Upper lobe of right lung (tissue), 1 donor: Measurements from ENCODE around the gene LHFPL6. TPM values are rescaled to one million over a fixed set of nuclear protein-coding genes. Genes with fewer than 3 reads are reported as not detected.

ENCODE experiments used
- ATAC-seq: fragments of 200-7000 bp; cut with Tn5 transposase; one replicate; pipeline ENCODE4 v1.9.1; 2020; ENCODE audit warnings: mild to moderate bottlenecking, moderate library complexity
- DNase-seq: peaks from one replicate; pipeline ENCODE4 v3.0.0-alpha.2; 2020
- H3K27ac ChIP-seq: fragments of 200-600 bp; one replicate; pipeline ENCODE4 v1.8.0; 2022
- H3K27me3 ChIP-seq: fragments of 200-600 bp; one replicate; pipeline ENCODE4 v1.8.0; 2022; ENCODE audit warnings: mild to moderate bottlenecking
- H3K36me3 ChIP-seq: fragments of 200-600 bp; one replicate; pipeline ENCODE4 v1.8.0; 2022
- H3K4me1 ChIP-seq: fragments of 200-600 bp; one replicate; pipeline ENCODE4 v1.8.0; 2022
- H3K4me3 ChIP-seq: fragments of 200-600 bp; one replicate; pipeline ENCODE4 v1.8.0; 2022; ENCODE audit warnings: mild to moderate bottlenecking
- H3K9me3 ChIP-seq: fragments of 200-600 bp; one replicate; pipeline ENCODE4 v1.8.0; 2022
- intact Hi-C: fragments of 100-400 bp; cut with DNase I; formaldehyde crosslinking; loops from one replicate; pipeline ENCODE4 v1.11.0; 2022
- total RNA-seq: library from RNA; stranded (reverse); fragmentation: NEBNext Ultra II Directional; extraction: Animal tissue kit (Norgen Biotek cat#: 25700); gene quantifications from one replicate; pipeline ENCODE4 v1.2.1, GENCODE V29; 2021
- TF ChIP-seq, protein P1 (sequence below): fragments of 200-600 bp; IDR thresholded peaks from one replicate; pipeline ENCODE4 v1.8.0; 2022; ENCODE audit warnings: antibody characterized with exemption
- donor health status: DM: no; HTN: yes; CAD: no; lungs with severe emphysema.

Gene LHFPL6
- total RNA-seq, 1 donor from 2014 or later = 80.0 TPM

DNA sequence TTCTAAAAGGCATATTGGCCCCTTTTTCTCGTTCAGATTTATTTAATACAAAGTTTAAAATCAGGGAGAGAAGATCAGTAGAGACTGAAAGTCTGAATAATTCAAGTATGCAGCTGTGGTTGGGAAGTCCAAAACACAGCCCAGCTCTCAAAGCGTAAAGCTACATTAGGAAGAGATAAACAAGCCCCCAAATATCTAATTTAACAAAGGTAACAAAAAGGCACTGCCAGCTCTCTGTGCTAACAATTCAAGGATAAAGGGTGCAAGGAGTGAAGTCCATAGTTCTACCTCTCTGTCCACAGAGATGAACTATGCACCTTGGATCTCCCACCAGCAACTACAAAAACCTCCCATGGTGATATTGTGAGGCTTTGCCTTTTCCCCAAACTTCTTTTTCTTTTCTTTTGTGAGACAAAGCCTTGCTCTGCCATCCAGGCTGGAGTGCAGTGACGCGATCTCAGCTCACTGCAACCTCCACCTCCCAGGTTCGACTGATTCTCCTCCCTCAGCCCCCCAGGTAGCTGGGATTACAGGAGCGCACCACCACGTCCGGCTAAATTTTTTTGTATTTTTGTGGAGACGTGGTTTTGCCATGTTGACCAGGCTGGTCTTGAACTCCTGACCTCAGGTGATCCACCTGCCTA lies 104.4 kb downstream of the LHFPL6 start:
- ATAC-seq = no peak
- no peak overlapping the region for H3K4me3 ChIP-seq
- no peak for DNase-seq
- H3K9me3 ChIP-seq = no peaks in the 10 kb centered on the region
- H3K4me1 ChIP-seq = peaks cover 11% of the 10 kb centered on the region
- H3K27me3 ChIP-seq = no peaks in the 10 kb centered on the region
- intact Hi-C loops = no loop called here
- no peaks in the 10 kb centered on the region for H3K36me3 ChIP-seq
- TF ChIP-seq, protein P1, sequence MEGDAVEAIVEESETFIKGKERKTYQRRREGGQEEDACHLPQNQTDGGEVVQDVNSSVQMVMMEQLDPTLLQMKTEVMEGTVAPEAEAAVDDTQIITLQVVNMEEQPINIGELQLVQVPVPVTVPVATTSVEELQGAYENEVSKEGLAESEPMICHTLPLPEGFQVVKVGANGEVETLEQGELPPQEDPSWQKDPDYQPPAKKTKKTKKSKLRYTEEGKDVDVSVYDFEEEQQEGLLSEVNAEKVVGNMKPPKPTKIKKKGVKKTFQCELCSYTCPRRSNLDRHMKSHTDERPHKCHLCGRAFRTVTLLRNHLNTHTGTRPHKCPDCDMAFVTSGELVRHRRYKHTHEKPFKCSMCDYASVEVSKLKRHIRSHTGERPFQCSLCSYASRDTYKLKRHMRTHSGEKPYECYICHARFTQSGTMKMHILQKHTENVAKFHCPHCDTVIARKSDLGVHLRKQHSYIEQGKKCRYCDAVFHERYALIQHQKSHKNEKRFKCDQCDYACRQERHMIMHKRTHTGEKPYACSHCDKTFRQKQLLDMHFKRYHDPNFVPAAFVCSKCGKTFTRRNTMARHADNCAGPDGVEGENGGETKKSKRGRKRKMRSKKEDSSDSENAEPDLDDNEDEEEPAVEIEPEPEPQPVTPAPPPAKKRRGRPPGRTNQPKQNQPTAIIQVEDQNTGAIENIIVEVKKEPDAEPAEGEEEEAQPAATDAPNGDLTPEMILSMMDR = no peak
- no peak overlapping the region for H3K27ac ChIP-seq

DNA sequence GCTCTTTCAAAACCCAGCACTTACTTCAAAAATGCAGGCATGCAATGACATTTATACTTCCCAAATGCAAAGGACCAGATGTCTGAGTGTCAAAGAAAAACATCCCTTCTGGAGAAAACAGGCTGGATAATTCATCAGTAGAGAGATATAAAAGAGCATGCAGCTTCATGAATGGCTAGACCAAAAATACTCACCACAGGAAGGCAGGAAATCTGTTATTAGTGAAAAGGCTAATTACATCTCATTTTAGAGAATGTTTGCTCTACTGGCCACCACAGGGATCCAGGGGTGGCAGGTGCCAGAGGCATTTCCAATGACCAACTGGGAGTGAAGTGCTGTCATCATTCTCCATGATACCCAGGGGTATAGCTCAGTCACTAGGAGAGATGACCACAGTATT lies 106.5 kb downstream of the LHFPL6 start:
- no peak for ATAC-seq
- H3K4me3 ChIP-seq = no peak overlapping the region

DNA sequence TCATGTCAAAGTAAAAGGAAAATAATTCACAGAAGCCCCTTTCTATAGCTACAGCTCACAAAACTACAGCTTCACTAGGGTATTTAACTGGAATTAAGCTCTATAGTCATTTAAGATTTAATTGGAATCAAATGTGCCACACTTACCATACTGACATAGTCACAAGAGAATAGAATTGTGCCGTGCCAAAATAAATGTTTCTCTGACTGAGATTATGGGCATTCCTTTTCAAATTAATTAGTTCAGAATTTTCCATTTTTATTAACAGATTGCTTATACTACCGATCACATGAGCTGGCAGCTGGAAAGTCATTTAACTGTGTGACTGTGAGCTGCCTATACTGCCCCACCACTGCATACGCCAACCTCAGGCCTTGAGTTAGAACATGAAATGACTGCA lies 108.4 kb downstream of the LHFPL6 start:
- H3K27ac ChIP-seq = no peak overlapping the region
- no peaks in the 10 kb centered on the region for H3K27me3 ChIP-seq
- no peaks in the 10 kb centered on the region for H3K4me1 ChIP-seq
- ATAC-seq = no peak
- TF ChIP-seq, protein P1 = no peak
- no peaks in the 10 kb centered on the region for H3K36me3 ChIP-seq
- intact Hi-C loops = no loop called here
- no peak overlapping the region for H3K4me3 ChIP-seq
- no peaks in the 10 kb centered on the region for H3K9me3 ChIP-seq
- no peak for DNase-seq

More for the DNA sequence above, 106.5 kb downstream of the LHFPL6 start:
- intact Hi-C loops = no loop called here
- Histone ChIP-seq H3K27me3 (no peaks in the 10 kb centered on the region), H3K27ac (no peak overlapping the region), H3K36me3 (no peaks in the 10 kb centered on the region), H3K4me1 (peaks cover 8% of the 10 kb centered on the region), H3K9me3 (no peaks in the 10 kb centered on the region)
- no peak for DNase-seq
- TF ChIP-seq, protein P1 = no peak

DNA sequence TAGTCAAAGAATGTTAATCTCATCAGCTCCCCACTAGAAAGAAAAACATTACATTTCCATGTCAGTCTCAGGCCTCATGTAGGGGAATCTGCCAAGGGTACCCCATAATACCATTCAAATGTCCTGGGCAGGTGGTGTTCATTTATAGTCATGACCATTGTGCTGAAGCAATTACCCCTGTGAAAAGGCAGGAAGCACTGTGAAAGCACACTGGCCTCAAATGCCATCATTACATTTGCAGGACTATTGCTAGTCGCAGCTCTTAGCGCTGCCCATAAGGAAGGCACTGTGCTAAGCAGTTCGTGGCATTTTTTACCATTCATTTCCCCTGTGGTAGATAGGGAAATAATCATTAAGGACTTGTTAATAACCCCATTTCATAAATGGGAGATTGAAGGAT lies 109.0 kb downstream of the LHFPL6 start:
- DNase-seq (no peak), ATAC-seq (no peak)
- no peaks in the 10 kb centered on the region for H3K9me3 ChIP-seq
- intact Hi-C loops = no loop called here
- no peak overlapping the region for H3K27ac ChIP-seq
- no peak overlapping the region for H3K4me3 ChIP-seq
- no peaks in the 10 kb centered on the region for H3K36me3 ChIP-seq
- H3K4me1 ChIP-seq = no peaks in the 10 kb centered on the region
- TF ChIP-seq, protein P1 = no peak
- no peaks in the 10 kb centered on the region for H3K27me3 ChIP-seq

DNA sequence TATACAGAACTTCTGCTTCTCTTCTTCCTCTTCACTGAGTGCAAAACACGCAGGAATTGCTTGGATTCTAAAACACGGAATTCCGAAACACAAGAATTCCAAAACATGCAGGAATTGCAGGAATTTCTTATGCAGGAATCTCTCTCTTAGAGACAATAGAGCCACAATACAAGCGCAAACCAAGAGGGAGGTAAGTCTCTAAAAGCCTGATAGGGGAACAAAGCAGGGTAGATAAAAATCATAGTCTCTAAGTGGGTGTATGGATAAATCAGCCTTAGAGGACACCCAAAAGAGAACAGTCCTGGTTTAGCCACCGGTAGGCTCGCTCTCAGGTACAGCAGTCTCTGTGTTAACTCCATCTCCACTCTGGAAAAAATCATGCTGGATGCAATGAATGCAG lies 112.9 kb downstream of the LHFPL6 start:
- Histone ChIP-seq H3K27ac (no peak overlapping the region), H3K36me3 (no peaks in the 10 kb centered on the region), H3K4me3 (no peak overlapping the region), H3K27me3 (no peaks in the 10 kb centered on the region), H3K4me1 (no peaks in the 10 kb centered on the region), H3K9me3 (no peaks in the 10 kb centered on the region)
- ATAC-seq (no peak), DNase-seq (no peak)
- TF ChIP-seq, protein P1 = no peak
- intact Hi-C loops = no loop called here

DNA sequence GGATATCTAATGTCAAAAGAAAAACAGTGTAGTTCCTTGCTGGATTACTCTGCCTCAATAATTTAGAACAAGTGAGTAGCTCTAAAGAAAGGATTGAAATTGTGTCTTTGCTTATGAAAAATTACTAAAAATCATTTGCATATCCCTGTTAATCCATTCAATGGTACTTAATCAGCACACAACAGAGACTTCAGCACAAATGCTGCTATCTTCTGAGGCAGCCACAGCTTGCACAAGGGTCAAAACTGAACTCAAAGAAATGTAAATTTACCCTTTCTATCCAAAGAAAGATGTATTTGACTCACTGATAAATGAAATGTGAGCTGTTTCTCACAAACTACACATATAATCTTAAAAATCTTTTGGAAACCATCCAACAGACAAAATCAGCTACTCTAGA lies 116.2 kb downstream of the LHFPL6 start:
- intact Hi-C loops = no loop called here
- no peak for ATAC-seq

More for the DNA sequence above, 116.2 kb downstream of the LHFPL6 start:
- H3K36me3 ChIP-seq = no peaks in the 10 kb centered on the region
- no peak for DNase-seq
- TF ChIP-seq, protein P1 = no peak
- H3K9me3 ChIP-seq = no peaks in the 10 kb centered on the region
- no peaks in the 10 kb centered on the region for H3K4me1 ChIP-seq
- no peak overlapping the region for H3K27ac ChIP-seq
- no peaks in the 10 kb centered on the region for H3K27me3 ChIP-seq
- no peak overlapping the region for H3K4me3 ChIP-seq
